Frontal cortex (tissue), 4 donors: ENCODE measurements around the gene MSANTD1. TPM values are rescaled to one million over a fixed set of nuclear protein-coding genes. Genes with fewer than 3 reads are reported as not detected.

Experiments used
- DNase-seq, 2 donors: peaks; one replicate each; pipeline ENCODE4 v3.0.0; 2012; ENCODE audit warnings: low spot score in 2 of 2
- FAIRE-seq: peaks from 2 replicates; lab custom pipeline; 2012; peaks lifted over from hg19 to GRCh38; lab: Jason Lieb, UNC
- total RNA-seq: library from RNA; depleted of rRNA; stranded (reverse); fragments of >200 nt; gene quantifications from one replicate; pipeline ENCODE4 v1.2.3, GENCODE V29; 2014
- donor health status: control.
- donor health status: control.
- donor health status: control.

The MSANTD1 gene
- total RNA-seq, 1 donor from 2014 or later, result 6.5 TPM

- no peak for DNase-seq
- no peak for FAIRE-seq
These were observed 36.8 kb downstream of the MSANTD1 start for GRCh38 chr4:3285558-3286334.

- FAIRE-seq, result no peak
These were observed 37.6 kb downstream of the MSANTD1 start for GRCh38 chr4:3286335-3287175.

GRCh38 chr4:3287271-3287971 lies 38.5 kb downstream of the MSANTD1 start:
- FAIRE-seq (no peak), DNase-seq (no peak)

More at GRCh38 chr4:3286335-3287175, 37.6 kb downstream of the MSANTD1 start:
- no peak for DNase-seq

GRCh38 chr4:3287972-3288570 lies 39.1 kb downstream of the MSANTD1 start:
- FAIRE-seq, result no peak
- DNase-seq, result no peak

GRCh38 chr4:3288571-3289094 lies 39.7 kb downstream of the MSANTD1 start:
- DNase-seq (no peak), FAIRE-seq (no peak)

- DNase-seq, result no peak
These were observed 41.5 kb downstream of the MSANTD1 start for GRCh38 chr4:3290476-3290875.

GRCh38 chr4:3290889-3291321 lies 41.9 kb downstream of the MSANTD1 start:
- FAIRE-seq (no peak), DNase-seq (no peak)

More at GRCh38 chr4:3290476-3290875, 41.5 kb downstream of the MSANTD1 start:
- no peak for FAIRE-seq

- DNase-seq (no peak), FAIRE-seq (no peak)
These were observed 42.5 kb downstream of the MSANTD1 start for GRCh38 chr4:3291411-3291968.

GRCh38 chr4:3291969-3292570 lies 43.1 kb downstream of the MSANTD1 start:
- FAIRE-seq (no peak), DNase-seq (peak; percentile 69 to 75)

GRCh38 chr4:3292571-3293400 lies 43.8 kb downstream of the MSANTD1 start, which contains the start of gene RGS12:
Gene RGS12 (plus strand): TSS chr4:3293021. CDS start chr4:3316171, 23,150 bp downstream.
- DNase-seq (peak; percentile 100), FAIRE-seq (no peak)

GRCh38 chr4:3293401-3294391 lies 44.7 kb downstream of the MSANTD1 start:
- FAIRE-seq (no peak), DNase-seq (no peak)

GRCh38 chr4:3294401-3295241 lies 45.7 kb downstream of the MSANTD1 start:
- DNase-seq, result no peak
- no peak for FAIRE-seq

GRCh38 chr4:3295837-3296624 lies 47.1 kb downstream of the MSANTD1 start:
- no peak for DNase-seq
- FAIRE-seq, result no peak

- DNase-seq (no peak), FAIRE-seq (no peak)
These were observed 47.7 kb downstream of the MSANTD1 start for GRCh38 chr4:3296651-3297050.
